Liver (tissue), 9 donors: ENCODE measurements around the gene DSCAML1. TPM values are rescaled to one million over a fixed set of nuclear protein-coding genes. Genes with fewer than 3 reads are reported as not detected.

Experiments used
- DNase-seq: peaks from one replicate; pipeline ENCODE4 v3.0.0-alpha.2; 2017; ENCODE audit warnings: low spot score
- H3K27ac ChIP-seq, 2 donors: one replicate each; pipeline ENCODE4 v1.7.0; 2013; ENCODE audit warnings: inconsistent platforms in 2 of 2, low read length in 2 of 2, control low read depth in 1 of 2, low read depth in 1 of 2, mild to moderate bottlenecking in 1 of 2
- H3K27me3 ChIP-seq, 4 donors: one replicate each; pipeline versions ENCODE4 v1.6.1 to v1.7.0; 2013; ENCODE audit warnings: low read length in 3 of 4, inconsistent platforms in 1 of 4, mild to moderate bottlenecking in 1 of 4, moderate library complexity in 1 of 4; ENCODE audit not compliant: control insufficient read depth in 4 of 4, insufficient read depth in 4 of 4
- H3K36me3 ChIP-seq, 4 donors: one replicate each; pipeline versions ENCODE4 v1.6.1 to v1.7.0; 2013; ENCODE audit warnings: low read length in 3 of 4, mild to moderate bottlenecking in 3 of 4, low read depth in 1 of 4, moderate library complexity in 1 of 4; ENCODE audit not compliant: control insufficient read depth in 4 of 4, insufficient read depth in 3 of 4
- H3K4me1 ChIP-seq, 4 donors: one replicate each; pipeline versions ENCODE4 v1.6.1 to v1.7.0; 2013; ENCODE audit warnings: low read length in 3 of 4, mild to moderate bottlenecking in 3 of 4, moderate library complexity in 1 of 4; ENCODE audit not compliant: control insufficient read depth in 4 of 4, insufficient read depth in 4 of 4
- H3K4me3 ChIP-seq, 3 donors: one replicate each; pipeline versions ENCODE4 v1.6.1 to v1.7.0; 2013; ENCODE audit warnings: low read length in 3 of 3, control low read depth in 1 of 3, low read depth in 1 of 3, mild to moderate bottlenecking in 1 of 3
- H3K9ac ChIP-seq, 2 donors: one replicate each; pipeline ENCODE4 v1.7.0; 2013; ENCODE audit warnings: low read length in 2 of 2, mild to moderate bottlenecking in 2 of 2, moderate library complexity in 2 of 2, control low read depth in 1 of 2, low read depth in 1 of 2
- H3K9me3 ChIP-seq, 4 donors: one replicate each; pipeline versions ENCODE4 v1.6.1 to v1.7.0; 2013; ENCODE audit warnings: low read length in 3 of 4; ENCODE audit not compliant: control insufficient read depth in 4 of 4
- ATF3 ChIP-seq: IDR thresholded peaks from 2 replicates; pipeline ENCODE4 v1.6.1; 2016; ENCODE audit warnings: antibody characterized with exemption
- CTCF ChIP-seq: fragments of 150-350 bp; IDR thresholded peaks from 2 replicates; pipeline ENCODE4 v1.5.1; 2017; ENCODE audit warnings: improper control_type of control experiment, low read depth, low read length; ENCODE audit not compliant: missing input control
- EGR1 ChIP-seq, 2 donors: IDR thresholded peaks; 2 replicates each; pipeline ENCODE4 v1.6.1; 2016 to 2018; ENCODE audit warnings: antibody characterized with exemption in 2 of 2, low read depth in 2 of 2
- FOXA1 ChIP-seq: IDR thresholded peaks from 2 replicates; pipeline ENCODE4 v1.6.1; 2016; ENCODE audit warnings: antibody characterized with exemption
- FOXA2 ChIP-seq: IDR thresholded peaks from 2 replicates; pipeline ENCODE4 v1.6.1; 2016; ENCODE audit warnings: antibody characterized with exemption
- GABPA ChIP-seq, 2 donors: IDR thresholded peaks in 1 of 2; conservative IDR thresholded peaks in 1 of 2; 2 replicates each; pipeline ENCODE4 v1.6.1; 2016; ENCODE audit warnings: antibody characterized with exemption in 2 of 2, mild to moderate bottlenecking in 1 of 2, moderate library complexity in 1 of 2
- HNF4A ChIP-seq, 2 donors: conservative IDR thresholded peaks; 2 replicates each; pipeline ENCODE4 v1.6.1; 2016; ENCODE audit warnings: antibody characterized with exemption in 2 of 2, mild to moderate bottlenecking in 2 of 2
- HNF4G ChIP-seq: IDR thresholded peaks from 2 replicates; pipeline ENCODE4 v1.6.1; 2016; ENCODE audit warnings: antibody characterized with exemption
- JUND ChIP-seq, 2 donors: IDR thresholded peaks; 2 replicates each; pipeline ENCODE4 v1.6.1; 2016; ENCODE audit warnings: antibody characterized with exemption in 2 of 2
- NR2F2 ChIP-seq: IDR thresholded peaks from 2 replicates; pipeline ENCODE4 v1.6.1; 2016; ENCODE audit warnings: antibody characterized with exemption
- RAD21 ChIP-seq, 2 donors: IDR thresholded peaks; 2 replicates each; pipeline ENCODE4 v1.6.1; 2016; ENCODE audit warnings: antibody characterized with exemption in 2 of 2, mild to moderate bottlenecking in 2 of 2
- REST ChIP-seq: IDR thresholded peaks from 2 replicates; pipeline ENCODE4 v1.6.1; 2016; ENCODE audit warnings: antibody characterized with exemption, mild to moderate bottlenecking
- RXRA ChIP-seq, 2 donors: IDR thresholded peaks; 2 replicates each; pipeline ENCODE4 v1.6.1; 2017 to 2018; ENCODE audit warnings: antibody characterized with exemption in 2 of 2, mild to moderate bottlenecking in 1 of 2
- SP1 ChIP-seq: IDR thresholded peaks from 2 replicates; pipeline ENCODE4 v1.6.1; 2018; ENCODE audit warnings: antibody characterized with exemption, mild to moderate bottlenecking
- TAF1 ChIP-seq: conservative IDR thresholded peaks from 2 replicates; pipeline ENCODE4 v1.6.1; 2016; ENCODE audit warnings: antibody characterized with exemption, mild to moderate bottlenecking
- YY1 ChIP-seq: IDR thresholded peaks from 2 replicates; pipeline ENCODE4 v1.6.1; 2016; ENCODE audit warnings: antibody characterized with exemption, mild to moderate bottlenecking
- ZBTB33 ChIP-seq: IDR thresholded peaks from 2 replicates; pipeline ENCODE4 v1.6.1; 2016; ENCODE audit warnings: antibody characterized with exemption
- WGBS: extraction: QIAGEN DNeasy Blood & Tissue Kit; methylation state at CpG from one replicate; pipeline ENCODE4 v1.1.7; 2013; 5-methylcytosine and 5-hydroxymethylcytosine counted together
- polyA plus RNA-seq, 2 donors: library from polyadenylated mRNA; stranded (reverse) in 1 of 2; unstranded in 1 of 2; fragments of 200-250 nt in 1 of 2; fragments of >200 nt in 1 of 2; fragmentation: Nextera tagmentation in 1 of 2; extraction: Ambion mirVana in 1 of 2; gene quantifications; one replicate each; pipeline versions ENCODE4 v1.2.1 to v1.2.3, GENCODE V29; 2013 to 2015
- total RNA-seq, 2 donors: library from RNA; depleted of rRNA; stranded (reverse); fragments of >200 nt; gene quantifications; one replicate each; pipeline ENCODE4 v1.2.3, GENCODE V29; 2014
- donor health status: healthy.
- donor health status: healthy.
- donor health status: healthy.
- donor health status: healthy.
- donor health status: healthy.

The DSCAML1 gene
- total and polyA plus RNA-seq, 4 donors = 0.07 to 0.42 (median 0.20) TPM

- no peak overlapping the region for H3K9ac ChIP-seq
- no peaks in the 10 kb centered on the region for H3K36me3 ChIP-seq
- DNase-seq = no peak
- no peak overlapping the region for H3K4me3 ChIP-seq
- H3K27me3 ChIP-seq = no peaks in the 10 kb centered on the region
- peaks cover 0 to 9% (median 1%) of the 10 kb centered on the region in 4 donors for H3K9me3 ChIP-seq
- TF ChIP-seq ATF3 (no peak), NR2F2 (no peak), RAD21 (IDR thresholded peaks at IDR 0.05) (no peak), HNF4G (no peak), EGR1 (IDR thresholded peaks at IDR 0.05; ENCODE audit: low read depth in 2 of 2) (no peak), RXRA (IDR thresholded peaks at IDR 0.05) (no peak), REST (no peak), HNF4A (conservative IDR thresholded peaks at IDR 0.05) (no peak), FOXA1 (no peak), YY1 (no peak), ZBTB33 (no peak), SP1 (no peak), CTCF (no peak), GABPA (IDR thresholded peaks at IDR 0.05 in 1 of 2, conservative IDR thresholded peaks at IDR 0.05 in 1 of 2) (no peak), FOXA2 (no peak), TAF1 (no peak), JUND (IDR thresholded peaks at IDR 0.05) (no peak)
- 74% methylated on average over 8 of the region's 8 CpGs for WGBS
- H3K27ac ChIP-seq = no peak overlapping the region
- no peaks in the 10 kb centered on the region for H3K4me1 ChIP-seq
Measured at GRCh38 chr11:117618982-117619355, 178.0 kb downstream of the DSCAML1 start.
